Measurements from ENCODE around the gene TNKS2.
"Not testable (repeated sequence)": the region's sequence is repeated elsewhere in the genome, so short reads cannot be mapped to it uniquely, and the experiment has no call there.

Gene TNKS2

GRCh38 chr10:91797048-91797690, 1.1 kb upstream of the TNKS2 start:
- no peak for DNase-seq

- peak; percentile 44 for DNase-seq
Observed at GRCh38 chr10:91798649-91799611, 704 bp downstream of the TNKS2 start.

- no peak for DNase-seq
Observed at GRCh38 chr10:91799612-91799975, 1.4 kb downstream of the TNKS2 start.

GRCh38 chr10:91800182-91800581, 2.0 kb downstream of the TNKS2 start:
- DNase-seq = no peak

GRCh38 chr10:91800756-91801155, 2.5 kb downstream of the TNKS2 start:
- no peak for DNase-seq

- no peak for DNase-seq
Observed at GRCh38 chr10:91803386-91804125, 5.3 kb downstream of the TNKS2 start.

- DNase-seq = no peak
Observed at GRCh38 chr10:91804126-91804510, 5.9 kb downstream of the TNKS2 start.

- DNase-seq = no peak
Observed at GRCh38 chr10:91805110-91805838, 7.0 kb downstream of the TNKS2 start.

GRCh38 chr10:91807264-91807663, 9.0 kb downstream of the TNKS2 start:
- not testable (repeated sequence) for DNase-seq

GRCh38 chr10:91813251-91813650, 15.0 kb downstream of the TNKS2 start:
- no peak for DNase-seq

GRCh38 chr10:91816981-91817380, 18.8 kb downstream of the TNKS2 start:
- DNase-seq = no peak

- no peak for DNase-seq
Observed at GRCh38 chr10:91820144-91820543, 21.9 kb downstream of the TNKS2 start.

GRCh38 chr10:91824076-91824475, 25.9 kb downstream of the TNKS2 start:
- no peak for DNase-seq

- DNase-seq = no peak
Observed at GRCh38 chr10:91829268-91829667, 31.0 kb downstream of the TNKS2 start.

- no peak for DNase-seq
Observed at GRCh38 chr10:91838199-91838598, 40.0 kb downstream of the TNKS2 start.

GRCh38 chr10:91843083-91843482, 44.9 kb downstream of the TNKS2 start:
- DNase-seq = no peak

- DNase-seq = no peak
Observed at GRCh38 chr10:91856637-91857036, 58.4 kb downstream of the TNKS2 start.

- no peak for DNase-seq
Observed at GRCh38 chr10:91860885-91861284, 62.7 kb downstream of the TNKS2 start.

- no peak for DNase-seq
Observed at GRCh38 chr10:91864099-91864498, 65.9 kb downstream of the TNKS2 start.

- DNase-seq = no peak
Observed at GRCh38 chr10:91864744-91865143, 66.5 kb downstream of the TNKS2 start.

- DNase-seq = no peak
Observed at GRCh38 chr10:91865562-91866081, 67.4 kb downstream of the TNKS2 start.

- no peak for DNase-seq
Observed at GRCh38 chr10:91875156-91875555, 76.9 kb downstream of the TNKS2 start.

GRCh38 chr10:91875779-91876178, 77.6 kb downstream of the TNKS2 start:
- DNase-seq = no peak

Measured in NCI-H2227 treated with DMSO at 0.1 percent for 48 hours (cell line).